ENCODE data around the gene STRBP. TPM values are rescaled to one million over a fixed set of nuclear protein-coding genes. Genes with fewer than 3 reads are reported as not detected.

The STRBP gene
- 1.4 and 2.4 TPM in 2 replicates for total RNA-seq

DNA sequence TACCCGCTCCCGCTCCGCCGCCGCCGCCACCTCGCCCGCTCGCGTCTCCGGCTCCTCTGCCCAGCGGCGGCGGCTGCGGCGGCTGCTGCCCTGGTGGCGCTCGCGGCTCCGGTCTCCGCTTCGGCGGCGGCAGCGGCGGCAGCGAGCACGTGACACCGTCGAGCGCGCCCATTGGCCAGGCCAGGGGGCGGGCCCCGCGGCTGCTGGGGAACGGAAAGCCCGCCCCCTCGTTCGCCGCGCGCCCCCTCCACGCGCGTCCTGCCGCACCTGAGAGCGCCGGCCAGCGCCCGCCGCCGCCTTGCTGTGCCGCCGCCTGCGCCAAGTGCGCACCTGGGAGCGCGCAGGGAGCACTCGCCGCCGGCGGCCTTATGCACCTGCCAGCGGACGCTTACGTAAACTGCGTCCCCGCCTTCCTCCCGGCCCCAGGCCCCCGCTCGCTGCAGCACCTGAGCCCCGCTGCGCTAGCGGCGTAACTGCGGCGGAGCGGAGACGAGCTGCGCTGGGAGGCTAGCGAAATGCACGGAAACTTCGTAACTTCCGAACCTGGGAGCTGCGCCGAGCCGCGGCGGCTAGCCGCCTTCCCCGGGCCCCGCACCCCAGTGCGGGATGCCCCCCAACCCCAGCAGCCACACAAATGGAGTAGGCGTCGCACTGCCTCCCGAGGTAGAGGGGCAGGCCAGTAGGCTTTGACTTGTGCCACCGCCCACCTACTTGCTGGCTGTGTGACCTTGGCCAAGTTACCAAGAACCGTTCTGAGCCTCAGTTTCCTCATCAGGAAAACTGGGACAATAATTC, at the start of gene STRBP:
STRBP (minus strand) TSS at position 122 of the 795 bp plus-strand sequence. CDS start 84,452 bp downstream, outside the sequence.

Other genes with a start within 250 kb of the STRBP start
- 0.69 and 1.1 TPM in 2 replicates for gene GPR21, start 234.9 kb downstream of the STRBP start, total RNA-seq
- not detected in 2 replicates for gene CRB2, start 87.6 kb upstream of the STRBP start, total RNA-seq